ENCODE measurements around the gene RASIP1.
A peak's percentile ranks its signal among the peaks of the same experiment; 100 is the strongest.
"Not testable (repeated sequence)": the region's sequence is repeated elsewhere in the genome, so short reads cannot be mapped to it uniquely, and the experiment has no call there.

Gene RASIP1

DNA sequence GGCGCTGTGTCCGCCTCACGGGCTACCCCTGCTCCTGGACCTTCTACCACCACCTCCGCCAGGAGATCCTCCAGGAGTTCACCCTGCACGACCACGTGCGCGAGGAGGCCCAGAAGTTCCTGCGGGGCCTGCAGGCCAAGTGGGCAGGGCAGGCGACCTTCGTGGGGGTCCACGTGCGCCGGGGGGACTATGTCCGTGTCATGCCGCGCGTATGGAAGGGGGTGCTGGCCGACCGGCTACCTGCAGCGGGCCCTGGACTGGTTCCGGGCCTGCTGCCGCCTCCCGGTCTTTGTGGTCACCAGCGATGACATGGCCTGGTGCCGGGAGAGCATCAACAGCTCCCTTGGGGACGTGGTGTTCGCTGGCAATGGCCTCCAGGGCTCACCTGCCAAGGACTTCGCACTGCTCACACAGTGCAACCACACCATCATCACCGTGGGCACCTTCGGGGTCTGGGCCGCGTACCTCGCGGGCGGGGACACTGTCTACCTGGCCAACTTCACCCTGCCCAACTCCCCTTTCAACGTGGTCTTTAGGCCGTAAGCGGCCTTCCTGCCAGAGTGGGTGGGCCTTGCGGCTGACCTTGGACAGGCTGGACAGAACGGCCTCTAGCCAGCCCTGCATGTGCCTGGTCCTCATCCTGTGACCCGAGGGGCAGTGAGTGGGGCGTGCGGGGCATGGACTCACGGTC is 59.8 kb downstream of the RASIP1 start:
- POLR2A ChIA-PET, result no interaction called here

DNA sequence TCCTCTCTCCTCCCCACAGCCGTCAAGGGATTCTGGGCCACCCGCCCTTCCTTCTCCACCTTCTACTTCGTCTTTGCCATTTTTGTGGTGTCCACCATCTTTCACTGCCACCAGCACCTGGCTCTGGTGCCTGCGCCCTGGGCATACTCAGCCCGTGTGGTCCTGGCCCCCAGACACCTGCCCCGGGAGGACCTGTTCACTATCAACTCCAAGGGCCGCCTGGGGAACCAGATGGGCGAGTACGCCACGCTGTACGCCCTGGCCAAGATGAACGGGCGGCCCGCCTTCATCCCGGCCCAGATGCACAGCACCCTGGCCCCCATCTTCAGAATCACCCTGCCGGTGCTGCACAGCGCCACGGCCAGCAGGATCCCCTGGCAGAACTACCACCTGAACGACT is 60.4 kb downstream of the RASIP1 start:
- CTCF ChIA-PET; POLR2A ChIA-PET; H3K9me3 ChIP-seq (ENCODE audit: control insufficient read depth, insufficient read depth, low read depth, low read length); H3K27ac ChIP-seq (ENCODE audit: extremely low read depth, low read depth, low read length); H3K4me3 ChIP-seq (ENCODE audit: low read depth, low read length); H3K4me1 ChIP-seq (ENCODE audit: control insufficient read depth, insufficient read depth, low read length); H3K36me3 ChIP-seq (ENCODE audit: control insufficient read depth in 2 of 2, insufficient read depth in 1 of 2, low read length in 2 of 2): not testable (repeated sequence)

More for the DNA sequence above, 59.8 kb downstream of the RASIP1 start:
- Histone ChIP-seq H3K27ac (ENCODE audit: extremely low read depth, low read depth, low read length) (no peak overlapping the region), H3K4me1 (ENCODE audit: control insufficient read depth, insufficient read depth, low read length) (no peaks in the 10 kb centered on the region; the same call in 1 of the 2 replicates), H3K36me3 (ENCODE audit: control insufficient read depth in 2 of 2, insufficient read depth in 1 of 2, low read length in 2 of 2) (no peaks in the 10 kb centered on the region), H3K4me3 (ENCODE audit: low read depth, low read length) (no peak overlapping the region), H3K9me3 (ENCODE audit: control insufficient read depth, insufficient read depth, low read depth, low read length) (no peaks in the 10 kb centered on the region)
- TF ChIP-seq ZBTB17 (tag by site-specific recombination; IDR thresholded peaks at IDR 0.05), result no peak
- CTCF ChIA-PET, result no interaction called here

DNA sequence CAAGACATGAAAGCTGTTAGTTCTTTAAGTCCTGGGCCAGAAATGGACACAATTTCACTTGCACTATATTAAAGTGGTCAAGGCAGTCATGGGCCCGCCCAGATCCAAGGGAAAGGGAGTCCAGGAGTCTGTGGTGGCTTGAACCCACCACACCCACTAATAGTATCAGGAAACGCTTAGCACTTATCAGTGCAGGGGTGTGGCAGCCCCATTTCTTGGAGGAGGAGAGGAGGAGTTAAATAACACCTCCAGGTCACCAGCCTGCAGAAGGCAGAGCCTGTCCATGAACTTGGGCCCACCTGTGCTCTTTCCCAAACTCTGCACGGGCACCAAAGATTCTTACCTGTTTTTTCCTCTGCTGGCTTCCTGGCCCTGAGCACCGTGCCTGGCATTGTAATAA is 62.2 kb downstream of the RASIP1 start:
- H3K27ac ChIP-seq (ENCODE audit: extremely low read depth, low read depth, low read length), result no peak overlapping the region
- no peaks in the 10 kb centered on the region for H3K9me3 ChIP-seq (ENCODE audit: control insufficient read depth, insufficient read depth, low read depth, low read length)
- TF ChIP-seq, protein P1, sequence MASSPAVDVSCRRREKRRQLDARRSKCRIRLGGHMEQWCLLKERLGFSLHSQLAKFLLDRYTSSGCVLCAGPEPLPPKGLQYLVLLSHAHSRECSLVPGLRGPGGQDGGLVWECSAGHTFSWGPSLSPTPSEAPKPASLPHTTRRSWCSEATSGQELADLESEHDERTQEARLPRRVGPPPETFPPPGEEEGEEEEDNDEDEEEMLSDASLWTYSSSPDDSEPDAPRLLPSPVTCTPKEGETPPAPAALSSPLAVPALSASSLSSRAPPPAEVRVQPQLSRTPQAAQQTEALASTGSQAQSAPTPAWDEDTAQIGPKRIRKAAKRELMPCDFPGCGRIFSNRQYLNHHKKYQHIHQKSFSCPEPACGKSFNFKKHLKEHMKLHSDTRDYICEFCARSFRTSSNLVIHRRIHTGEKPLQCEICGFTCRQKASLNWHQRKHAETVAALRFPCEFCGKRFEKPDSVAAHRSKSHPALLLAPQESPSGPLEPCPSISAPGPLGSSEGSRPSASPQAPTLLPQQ (tag by site-specific recombination; IDR thresholded peaks at IDR 0.05), result peak; percentile 85
- TF ChIP-seq EGR2 (tag by site-specific recombination; IDR thresholded peaks at IDR 0.05; ENCODE audit: low read depth) (peak; percentile 34; the same call in 1 of the 2 replicates), ZFHX2 (tag by site-specific recombination; conservative IDR thresholded peaks at IDR 0.05) (0 out of 2 replicates have a peak, but pooled peaks have one; percentile 25), KLF1 (tag by site-specific recombination; IDR thresholded peaks at IDR 0.05) (peak; percentile 89), ZNF677 (tag by site-specific recombination; IDR thresholded peaks at IDR 0.05) (no peak)
- CTCF ChIA-PET, result interaction anchor here (1.2 to 3.9 kb wide), 2 partner anchors 10 to 164 kb away, joined by 4 to 20 read pairs; no protein-coding TSS in a partner anchor
- H3K4me1 ChIP-seq (ENCODE audit: control insufficient read depth, insufficient read depth, low read length), result no peaks in the 10 kb centered on the region; the same call in 1 of the 2 replicates
- POLR2A ChIA-PET, result interaction anchor here (0.9 kb wide), 1 partner anchor 36 kb away, joined by 3 read pairs; no protein-coding TSS in a partner anchor
- no peak overlapping the region for H3K4me3 ChIP-seq (ENCODE audit: low read depth, low read length)
- H3K36me3 ChIP-seq (ENCODE audit: control insufficient read depth in 2 of 2, insufficient read depth in 1 of 2, low read length in 2 of 2), result no peaks in the 10 kb centered on the region

DNA sequence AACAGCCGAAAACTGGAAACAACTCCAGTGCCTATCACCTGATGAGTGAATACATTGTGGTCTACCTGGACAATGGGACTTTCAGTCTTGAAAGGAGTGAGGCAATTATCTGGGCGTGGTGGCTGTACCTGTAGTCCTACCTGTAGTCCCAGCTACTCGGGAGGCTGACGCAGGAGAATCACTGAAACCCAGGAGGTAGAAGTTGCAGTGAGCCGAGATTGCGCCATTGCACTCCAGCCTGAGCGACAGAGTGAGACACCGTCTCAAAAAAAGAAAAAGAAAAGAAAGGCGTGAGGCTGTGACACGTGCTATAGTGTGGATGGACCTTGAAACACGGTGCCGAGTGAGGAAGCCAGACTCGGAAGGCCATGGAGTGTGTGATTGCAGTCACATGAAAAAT is 63.5 kb downstream of the RASIP1 start:
- ChIA-PET POLR2A (no interaction called here), CTCF (interaction anchor here (0.6 to 3.9 kb wide), 9 partner anchors 12 to 165 kb away, joined by 3 to 31 read pairs (median 6); no protein-coding TSS in a partner anchor)
- H3K4me1 ChIP-seq (ENCODE audit: control insufficient read depth, insufficient read depth, low read length), result no peaks in the 10 kb centered on the region; the same call in 1 of the 2 replicates
- H3K4me3 ChIP-seq (ENCODE audit: low read depth, low read length), result no peak overlapping the region
- no peak for TF ChIP-seq FEZF1 (tag by site-specific recombination; IDR thresholded peaks at IDR 0.05)
- no peaks in the 10 kb centered on the region for H3K9me3 ChIP-seq (ENCODE audit: control insufficient read depth, insufficient read depth, low read depth, low read length)
- no peak overlapping the region for H3K27ac ChIP-seq (ENCODE audit: extremely low read depth, low read depth, low read length)
- H3K36me3 ChIP-seq (ENCODE audit: control insufficient read depth in 2 of 2, insufficient read depth in 1 of 2, low read length in 2 of 2), result no peaks in the 10 kb centered on the region

DNA sequence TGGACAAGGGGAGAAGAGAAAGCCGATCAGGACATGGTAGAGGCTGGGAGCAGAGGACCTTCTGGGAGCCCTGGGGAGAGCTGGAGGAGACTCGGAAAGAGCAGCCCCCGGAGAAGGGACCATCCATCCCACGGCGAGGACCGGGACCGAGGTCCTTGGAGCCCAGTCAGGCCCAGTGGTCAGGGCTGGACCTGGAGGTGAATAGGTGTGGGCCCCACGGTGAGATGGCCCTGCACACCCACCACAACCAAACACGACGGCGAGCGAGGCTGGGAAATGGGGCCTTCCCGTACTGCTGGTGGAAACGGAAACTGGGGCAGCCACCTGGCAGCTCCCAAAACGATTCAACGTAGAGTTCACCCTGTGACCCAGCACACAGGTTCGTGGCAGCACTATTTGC is 63.9 kb downstream of the RASIP1 start:
- Histone ChIP-seq H3K4me1 (ENCODE audit: control insufficient read depth, insufficient read depth, low read length) (no peaks in the 10 kb centered on the region; the same call in 1 of the 2 replicates), H3K9me3 (ENCODE audit: control insufficient read depth, insufficient read depth, low read depth, low read length) (no peaks in the 10 kb centered on the region), H3K27ac (ENCODE audit: extremely low read depth, low read depth, low read length) (no peak overlapping the region), H3K4me3 (ENCODE audit: low read depth, low read length) (no peak overlapping the region), H3K36me3 (ENCODE audit: control insufficient read depth in 2 of 2, insufficient read depth in 1 of 2, low read length in 2 of 2) (no peaks in the 10 kb centered on the region)
- no peak for TF ChIP-seq SP3 (tag by site-specific recombination; IDR thresholded peaks at IDR 0.05)
- ChIA-PET CTCF (interaction anchor here (0.6 to 3.9 kb wide), 11 partner anchors 12 to 166 kb away, joined by 3 to 35 read pairs (median 6); no protein-coding TSS in a partner anchor), POLR2A (interaction anchor here (0.9 kb wide), 1 partner anchor 7 kb away, joined by 4 read pairs; no protein-coding TSS in a partner anchor)
